T-cell (primary cell): ENCODE measurements around the gene CSNK2B. TPM values are rescaled to one million over a fixed set of nuclear protein-coding genes. Genes with fewer than 3 reads are reported as not detected.

Experiments used
- ATAC-seq, 4 experiments: fragments of 200-7000 bp in 3 of 4; fragments of 150-1000 bp in 1 of 4; cut with Tn5 transposase; replicated peaks in 1 of 4; 1 replicate in 3 of 4; 2 replicates in 1 of 4; pipeline ENCODE4 v1.10.0; 2021; ENCODE audit warnings: moderate library complexity in 3 of 4, mild to moderate bottlenecking in 2 of 4, moderate number of reproducible peaks in 1 of 4
- CTCF ChIA-PET, 2 donors: fragments of 300-600 bp; sonication (Branson Sonifier 250); formaldehyde crosslinking; loops; one replicate each; lab custom pipeline; 2022; ENCODE audit warnings: antibody characterized with exemption in 2 of 2; lab: Charles Lee
- POLR2A ChIA-PET, 2 donors: fragments of 300-600 bp; sonication (Branson Sonifier 250); formaldehyde crosslinking; loops; one replicate each; lab custom pipeline; 2022; ENCODE audit warnings: antibody characterized with exemption in 2 of 2; lab: Charles Lee
- DNase-seq, 35 experiments: peaks; one replicate each; pipeline versions ENCODE4 v3.0.0 to v3.0.0-alpha.2; 2013 to 2023
- H3K27ac ChIP-seq: one replicate; pipeline ENCODE4 v1.5.1; 2013; ENCODE audit warnings: low read length
- H3K27me3 ChIP-seq, 2 experiments: replicated peaks in 1 of 2; 1 replicate in 1 of 2; 2 replicates in 1 of 2; pipeline versions ENCODE4 v1.6.1 to v1.7.0; 2013; ENCODE audit warnings: low read length in 1 of 2, mixed read lengths in 1 of 2; ENCODE audit not compliant: control insufficient read depth in 2 of 2, insufficient read depth in 2 of 2; ENCODE audit errors: extremely low read depth in 1 of 2
- H3K36me3 ChIP-seq, 2 donors: 1 replicate in 1 of 2; 2 replicates in 1 of 2; pipeline versions ENCODE4 v1.6.1 to v1.7.0; 2013; ENCODE audit warnings: low read length in 1 of 2; ENCODE audit not compliant: control insufficient read depth in 2 of 2, insufficient read depth in 1 of 2; ENCODE audit errors: extremely low read depth in 1 of 2
- H3K4me1 ChIP-seq, 2 experiments: 1 replicate in 1 of 2; 2 replicates in 1 of 2; pipeline versions ENCODE4 v1.6.1 to v1.7.0; 2013; ENCODE audit warnings: low read length in 2 of 2, mixed read lengths in 1 of 2; ENCODE audit not compliant: insufficient read depth in 2 of 2, control insufficient read depth in 1 of 2; ENCODE audit errors: extremely low read depth in 1 of 2
- H3K4me3 ChIP-seq, 2 donors: 1 replicate in 1 of 2; 2 replicates in 1 of 2; pipeline versions ENCODE4 v1.5.1 to v1.7.0; 2013; ENCODE audit warnings: mild to moderate bottlenecking in 2 of 2, low read length in 1 of 2, moderate library complexity in 1 of 2; ENCODE audit not compliant: control insufficient read depth in 1 of 2; ENCODE audit errors: extremely low read depth in 1 of 2
- H3K9me3 ChIP-seq: 2 replicates; pipeline ENCODE4 v1.7.0; 2013
- H3K27ac Mint-ChIP-seq, 2 donors: one replicate each; pipeline ENCODE4 v1.8.0; 2020 to 2021; ENCODE audit warnings: mild to moderate bottlenecking in 2 of 2, mixed read lengths in 2 of 2
- H3K27me3 Mint-ChIP-seq, 2 donors: one replicate each; pipeline ENCODE4 v1.8.0; 2021 to 2022; ENCODE audit warnings: mixed read lengths in 2 of 2
- H3K36me3 Mint-ChIP-seq: one replicate; pipeline ENCODE4 v1.8.0; 2021; ENCODE audit warnings: mixed read lengths
- H3K4me1 Mint-ChIP-seq, 3 donors: one replicate each; pipeline ENCODE4 v1.8.0; 2020 to 2022; ENCODE audit warnings: mixed read lengths in 3 of 3, mild to moderate bottlenecking in 1 of 3
- H3K4me3 Mint-ChIP-seq, 3 donors: one replicate each; pipeline ENCODE4 v1.8.0; 2020 to 2022; ENCODE audit warnings: mild to moderate bottlenecking in 3 of 3, mixed read lengths in 3 of 3, moderate library complexity in 3 of 3
- H3K9me3 Mint-ChIP-seq, 3 donors: one replicate each; pipeline ENCODE4 v1.8.0; 2020 to 2022; ENCODE audit warnings: mixed read lengths in 3 of 3
- WGBS: methylation state at CpG from one replicate; pipeline ENCODE4 v1.1.5; 2013; ENCODE audit warnings: missing lambda C conversion rate; ENCODE audit not compliant: insufficient coverage; 5-methylcytosine and 5-hydroxymethylcytosine counted together
- total RNA-seq, 35 experiments: library from RNA in 6 of 35; stranded (reverse) in 6 of 35; fragments of 120-200 nt in 1 of 35; gene quantifications; one replicate each; pipeline versions ENCODE4 v1.2.1 to v1.2.4 and lab custom pipeline; 2013 to 2026

CSNK2B gene
- total RNA-seq, 5 donors from 2014 or later (not counting 1 experiment from before 2014, with no cell fraction given): 98.4 to 129 (median 126) TPM

DNA sequence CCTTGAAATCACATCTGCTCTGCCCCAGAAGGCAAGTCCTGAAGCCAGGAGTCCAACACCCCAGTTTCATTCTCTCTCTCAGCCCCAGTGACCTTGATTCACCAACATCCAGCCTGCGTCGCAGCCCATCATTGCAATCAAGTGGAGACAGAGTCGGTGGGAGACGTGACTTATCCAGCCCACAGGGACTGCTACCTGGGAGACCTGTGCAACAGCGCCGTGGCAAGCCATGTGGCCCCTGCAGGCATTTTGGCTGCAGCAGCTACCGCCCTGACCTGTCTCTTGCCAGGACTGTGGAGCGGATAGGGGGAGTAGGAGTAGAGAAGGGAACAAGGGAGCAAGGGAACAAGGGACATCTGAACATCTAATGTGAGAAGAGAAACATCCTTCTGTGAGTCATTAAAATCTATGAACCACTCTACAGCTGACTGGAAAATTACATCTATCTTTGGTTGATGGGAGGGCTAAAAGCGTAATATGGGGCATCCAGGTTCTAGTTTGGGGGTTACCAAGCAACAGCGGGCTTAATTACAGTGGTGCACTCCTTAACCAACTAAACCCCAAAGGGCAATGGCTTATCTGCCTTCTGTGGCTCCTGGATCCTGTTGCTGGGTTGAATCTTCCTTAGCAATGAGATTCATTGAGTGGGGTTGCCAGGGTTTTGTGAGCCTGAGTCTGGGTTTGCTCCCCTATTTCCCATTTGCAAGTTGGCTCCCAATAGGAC, 51.8 kb downstream of the CSNK2B start:
- no peaks in the 10 kb centered on the region for H3K9me3 Mint-ChIP-seq

DNA sequence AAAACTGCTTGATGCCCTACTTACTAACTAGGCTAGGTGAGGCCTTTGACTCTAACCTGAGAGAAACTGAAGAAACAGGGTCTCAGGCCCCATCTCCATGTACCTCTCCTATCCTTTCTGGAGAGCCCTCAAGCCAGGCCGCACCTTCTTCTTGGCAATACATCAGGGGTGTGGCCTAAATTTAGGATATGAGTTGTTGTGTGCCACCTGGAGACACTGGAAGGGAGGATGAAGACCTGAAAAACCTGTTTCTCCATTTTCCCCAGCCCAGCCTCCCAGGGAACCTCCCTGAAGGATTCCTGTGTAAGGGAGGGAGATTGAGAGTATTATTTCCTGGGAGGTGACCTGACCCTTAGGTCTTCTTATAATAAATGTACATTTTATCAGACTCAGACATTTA, 52.4 kb downstream of the CSNK2B start:
- Mint-ChIP-seq H3K27ac (no peak overlapping the region), H3K27me3 (no peaks in the 10 kb centered on the region), H3K4me1 (peaks cover 3 to 12% (median 8%) of the 10 kb centered on the region in 3 donors), H3K9me3 (no peaks in the 10 kb centered on the region), H3K36me3 (no peaks in the 10 kb centered on the region), H3K4me3 (no peak overlapping the region)
- Histone ChIP-seq H3K9me3 (no peaks in the 10 kb centered on the region), H3K27me3 (peaks cover 0 to 4% of the 10 kb centered on the region in 2 experiments), H3K4me1 (peaks cover 9 to 10% of the 10 kb centered on the region in 2 experiments), H3K36me3 (no peaks in the 10 kb centered on the region), H3K27ac (no peak overlapping the region), H3K4me3 (no peak overlapping the region)
- POLR2A ChIA-PET: no interaction called here
- DNase-seq (no peak), ATAC-seq (no peak)
- WGBS: no CpG with 5 or more reads among the region's 1 CpG
- CTCF ChIA-PET: no interaction called here

More for the DNA sequence above, 51.8 kb downstream of the CSNK2B start:
- H3K9me3 ChIP-seq: no peaks in the 10 kb centered on the region
- ATAC-seq (no peak), DNase-seq (no peak)
- H3K36me3 Mint-ChIP-seq: no peaks in the 10 kb centered on the region
- H3K27me3 Mint-ChIP-seq: no peaks in the 10 kb centered on the region
- no peak overlapping the region for H3K4me3 ChIP-seq
- no peaks in the 10 kb centered on the region for H3K36me3 ChIP-seq
- H3K4me3 Mint-ChIP-seq: no peak overlapping the region
- ChIA-PET CTCF (no interaction called here), POLR2A (no interaction called here)
- peaks cover 2 to 7% (median 7%) of the 10 kb centered on the region in 3 donors for H3K4me1 Mint-ChIP-seq
- H3K27ac Mint-ChIP-seq: no peak overlapping the region
- H3K4me1 ChIP-seq: peaks cover 7 to 12% of the 10 kb centered on the region in 2 experiments
- no peak overlapping the region for H3K27ac ChIP-seq
- H3K27me3 ChIP-seq: peaks cover 0 to 6% of the 10 kb centered on the region in 2 experiments
- 92% methylated on average over 7 of the region's 10 CpGs for WGBS

DNA sequence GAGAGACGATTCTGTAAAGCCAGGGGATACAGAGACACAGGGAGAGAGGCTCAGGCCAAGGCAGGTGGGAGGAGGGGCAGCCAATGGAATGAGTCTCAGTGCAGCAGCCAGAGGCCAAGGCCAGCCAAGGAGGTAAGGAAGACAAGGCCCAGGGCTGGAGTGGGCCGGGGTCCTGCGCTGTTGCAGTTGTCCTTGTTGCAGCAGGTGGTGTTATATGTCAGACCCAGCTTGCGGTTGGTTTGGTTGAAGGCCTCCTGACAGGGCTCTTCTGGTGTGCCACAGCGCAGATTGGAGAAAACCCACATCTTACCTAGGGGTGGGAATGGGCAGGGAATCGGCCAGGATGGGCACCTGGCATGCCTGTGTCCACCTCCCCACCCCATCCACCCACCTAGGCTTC, 53.1 kb downstream of the CSNK2B start:
- H3K36me3 Mint-ChIP-seq: no peaks in the 10 kb centered on the region
- ChIA-PET POLR2A (no interaction called here), CTCF (interaction anchor here (0.5 to 0.6 kb wide), 3 partner anchors 16 to 85 kb away, joined by 3 to 7 read pairs (median 3); no protein-coding TSS in a partner anchor)
- H3K27me3 ChIP-seq: peaks cover 0 to 2% of the 10 kb centered on the region in 2 experiments
- peaks cover 4 to 12% of the 10 kb centered on the region in 2 experiments for H3K4me1 ChIP-seq
- H3K36me3 ChIP-seq: no peaks in the 10 kb centered on the region
- no peak overlapping the region for H3K4me3 Mint-ChIP-seq
- no peaks in the 10 kb centered on the region for H3K27me3 Mint-ChIP-seq
- H3K4me3 ChIP-seq: no peak overlapping the region
- H3K9me3 Mint-ChIP-seq: no peaks in the 10 kb centered on the region
- H3K9me3 ChIP-seq: no peaks in the 10 kb centered on the region
- ATAC-seq (no peak), DNase-seq (no peak)
- WGBS: 68% methylated on average over 4 of the region's 6 CpGs
- H3K4me1 Mint-ChIP-seq: peaks cover 6 to 12% (median 8%) of the 10 kb centered on the region in 3 donors
- no peak overlapping the region for H3K27ac ChIP-seq
- H3K27ac Mint-ChIP-seq: no peak overlapping the region

Other genes with a start within 250 kb of the CSNK2B start
- 10 to 100 TPM; 15.7 to 21.7 (median 16.1) TPM for gene MICB, start 167.9 kb upstream of the CSNK2B start, total RNA-seq
- gene MCCD1, start 137.1 kb upstream of the CSNK2B start, total RNA-seq: not detected
- gene DDX39B, start 124.1 kb upstream of the CSNK2B start, total RNA-seq: 100 to 1,000 TPM; 507 to 669 (median 631) TPM
- gene ATP6V1G2, start 119.5 kb upstream of the CSNK2B start, total RNA-seq: 1 to 10 TPM; 3.1 to 5.7 (median 4.1) TPM
- 10 to 100 TPM in 3 of 5 donors, 1 to 10 TPM in 2; 6.9 to 17.1 (median 11.6) TPM for gene NFKBIL1, start 118.5 kb upstream of the CSNK2B start, total RNA-seq
- gene LTA, start 93.8 kb upstream of the CSNK2B start, total RNA-seq: 10 to 100 TPM; 12.5 to 23.9 (median 17.9) TPM
- gene TNF, start 90.5 kb upstream of the CSNK2B start, total RNA-seq: 10 to 100 TPM; 13.8 to 28.0 (median 25.0) TPM
- gene LTB, start 83.7 kb upstream of the CSNK2B start, total RNA-seq: 100 to 1,000 TPM; 398 to 926 (median 813) TPM
- 10 to 100 TPM; 13.4 to 28.0 (median 20.4) TPM for gene LST1, start 79.8 kb upstream of the CSNK2B start, total RNA-seq
- gene NCR3, start 73.1 kb upstream of the CSNK2B start, total RNA-seq: 10 to 100 TPM; 13.6 to 38.0 (median 16.0) TPM
- gene AIF1, start 50.8 kb upstream of the CSNK2B start, total RNA-seq: 10 to 100 TPM in 4 of 5 donors, 1 to 10 TPM in 1; 7.6 to 54.3 (median 18.1) TPM
- 100 to 1,000 TPM; 222 to 246 (median 230) TPM for gene PRRC2A, start 45.4 kb upstream of the CSNK2B start, total RNA-seq
- gene BAG6, start 13.4 kb upstream of the CSNK2B start, total RNA-seq: 100 to 1,000 TPM; 257 to 317 (median 301) TPM
- 1 to 10 TPM; 1.4 to 3.6 (median 3.2) TPM for gene APOM, start 10.2 kb upstream of the CSNK2B start, total RNA-seq
- gene C6orf47, start 5.3 kb upstream of the CSNK2B start, total RNA-seq: 10 to 100 TPM; 16.3 to 36.2 (median 33.4) TPM
- gene GPANK1, start 1.1 kb upstream of the CSNK2B start, total RNA-seq: 10 to 100 TPM; 13.0 to 27.6 (median 23.3) TPM
- gene LY6G5B, start 3.9 kb downstream of the CSNK2B start, total RNA-seq: 10 to 100 TPM; 29.7 to 50.5 (median 40.9) TPM
- 1 to 10 TPM in 4 of 5 donors, under 1 TPM in 1; 0.75 to 8.8 (median 5.8) TPM for gene LY6G5C, start 15.0 kb downstream of the CSNK2B start, total RNA-seq
- 10 to 100 TPM; 58.2 to 74.4 (median 61.2) TPM for gene ABHD16A, start 37.2 kb downstream of the CSNK2B start, total RNA-seq
- not detected for gene LY6G6F, start 40.8 kb downstream of the CSNK2B start, total RNA-seq
- not detected for gene LY6G6D, start 49.3 kb downstream of the CSNK2B start, total RNA-seq
- not detected for gene LY6G6C, start 55.7 kb downstream of the CSNK2B start, total RNA-seq
- 1 to 10 TPM in 1 of 5 donors, under 1 TPM in 4; 0.26 to 2.6 (median 0.30) TPM for gene MPIG6B, start 57.3 kb downstream of the CSNK2B start, total RNA-seq
- 10 to 100 TPM in 4 of 5 donors, 1 to 10 TPM in 1; 9.0 to 13.2 (median 11.5) TPM for gene DDAH2, start 63.2 kb downstream of the CSNK2B start, total RNA-seq
- 100 to 1,000 TPM in 4 of 5 donors, 10 to 100 TPM in 1; 89.5 to 146 (median 112) TPM for gene CLIC1, start 70.5 kb downstream of the CSNK2B start, total RNA-seq
- 10 to 100 TPM; 13.7 to 22.4 (median 14.4) TPM for gene MSH5, start 73.9 kb downstream of the CSNK2B start, total RNA-seq
- gene SAPCD1, start 96.6 kb downstream of the CSNK2B start, total RNA-seq: 10 to 100 TPM in 1 of 5 donors, 1 to 10 TPM in 4; 3.1 to 10.7 (median 4.1) TPM
- 1 to 10 TPM; 1.4 to 8.0 (median 2.1) TPM for gene VWA7, start 111.2 kb downstream of the CSNK2B start, total RNA-seq
- 10 to 100 TPM; 44.4 to 71.0 (median 62.5) TPM for gene VARS1, start 129.7 kb downstream of the CSNK2B start, total RNA-seq
- 10 to 100 TPM; 24.2 to 36.4 (median 30.6) TPM for gene LSM2, start 140.9 kb downstream of the CSNK2B start, total RNA-seq
- 1 to 10 TPM; 2.8 to 8.5 (median 8.1) TPM for gene HSPA1L, start 149.2 kb downstream of the CSNK2B start, total RNA-seq
- 100 to 1,000 TPM in 1 of 5 donors, 10 to 100 TPM in 2, 1 to 10 TPM in 2; 8.8 to 117 (median 77.9) TPM for gene HSPA1A, start 149.5 kb downstream of the CSNK2B start, total RNA-seq
- gene HSPA1B, start 161.7 kb downstream of the CSNK2B start, total RNA-seq: 100 to 1,000 TPM in 1 of 5 donors, 10 to 100 TPM in 2, 1 to 10 TPM in 2; 6.3 to 105 (median 67.9) TPM
- gene NEU1, start 196.7 kb downstream of the CSNK2B start, total RNA-seq: 10 to 100 TPM; 15.9 to 29.2 (median 19.9) TPM
- gene SLC44A4, start 212.9 kb downstream of the CSNK2B start, total RNA-seq: under 1 TPM in 3 of 5 donors, not detected in 2; 0.13 to 0.96 (median 0.57) TPM
- 10 to 100 TPM; 49.1 to 83.8 (median 78.9) TPM for gene EHMT2, start 231.6 kb downstream of the CSNK2B start, total RNA-seq
- 1 to 10 TPM; 1.0 to 3.5 (median 3.1) TPM for gene ZBTB12, start 236.0 kb downstream of the CSNK2B start, total RNA-seq